Natural killer cell (primary cell): ENCODE measurements around the gene C17orf67. TPM values are rescaled to one million over a fixed set of nuclear protein-coding genes. Genes with fewer than 3 reads are reported as not detected.

Experiments
- ATAC-seq, 3 donors: fragments of 150-1000 bp in 2 of 3; fragments of 200-7000 bp in 1 of 3; cut with Tn5 transposase; 1 replicate in 1 of 3; 2 replicates in 2 of 3; pipeline ENCODE4 v1.10.0; 2021; ENCODE audit warnings: mild to moderate bottlenecking in 2 of 3, moderate library complexity in 2 of 3
- DNase-seq, 2 donors: peaks; one replicate each; pipeline versions ENCODE4 v3.0.0 to v3.0.0-alpha.2; 2013 to 2021; ENCODE audit warnings: mixed read lengths in 1 of 2
- H3K27ac ChIP-seq: one replicate; pipeline ENCODE4 v1.5.1; 2013; ENCODE audit warnings: mild to moderate bottlenecking, low read length
- H3K27me3 ChIP-seq: one replicate; pipeline ENCODE4 v1.6.1; 2013; ENCODE audit warnings: low read length; ENCODE audit not compliant: control insufficient read depth, insufficient read depth
- H3K36me3 ChIP-seq: one replicate; pipeline ENCODE4 v1.6.1; 2013; ENCODE audit warnings: low read length; ENCODE audit not compliant: control insufficient read depth, insufficient read depth
- H3K4me1 ChIP-seq: one replicate; pipeline ENCODE4 v1.6.1; 2013; ENCODE audit warnings: low read length; ENCODE audit not compliant: control insufficient read depth, insufficient read depth
- H3K4me3 ChIP-seq: one replicate; pipeline ENCODE4 v1.5.1; 2013; ENCODE audit warnings: low read length
- H3K9me3 ChIP-seq: one replicate; pipeline ENCODE4 v1.6.1; 2013; ENCODE audit warnings: low read length; ENCODE audit not compliant: control insufficient read depth, insufficient read depth
- H3K27ac Mint-ChIP-seq, 2 donors: one replicate each; pipeline ENCODE4 v1.8.0; 2022; ENCODE audit warnings: mild to moderate bottlenecking in 2 of 2, mixed read lengths in 2 of 2, moderate library complexity in 1 of 2
- H3K27me3 Mint-ChIP-seq, 2 donors: one replicate each; pipeline ENCODE4 v1.8.0; 2022; ENCODE audit warnings: low read depth in 2 of 2, mixed read lengths in 2 of 2
- H3K36me3 Mint-ChIP-seq: one replicate; pipeline ENCODE4 v1.8.0; 2022; ENCODE audit warnings: mixed read lengths
- H3K4me1 Mint-ChIP-seq, 2 donors: one replicate each; pipeline ENCODE4 v1.8.0; 2022; ENCODE audit warnings: mixed read lengths in 2 of 2
- H3K4me3 Mint-ChIP-seq: one replicate; pipeline ENCODE4 v1.8.0; 2022; ENCODE audit warnings: mild to moderate bottlenecking, moderate library complexity, mixed read lengths
- H3K9me3 Mint-ChIP-seq, 2 donors: one replicate each; pipeline ENCODE4 v1.8.0; 2022; ENCODE audit warnings: mixed read lengths in 2 of 2
- CTCF ChIP-seq: fragments of 200-600 bp; IDR thresholded peaks from one replicate; pipeline ENCODE4 v1.8.0; 2022; ENCODE audit warnings: antibody characterized with exemption
- WGBS: methylation state at CpG from one replicate; pipeline ENCODE4 v1.1.7; 2013; ENCODE audit warnings: missing lambda C conversion rate; ENCODE audit not compliant: insufficient coverage; 5-methylcytosine and 5-hydroxymethylcytosine counted together
- intact Hi-C: fragments of 100-400 bp; cut with micrococcal nuclease; formaldehyde crosslinking; loops from one replicate; pipeline ENCODE4 v1.14.2; 2022
- total RNA-seq, 4 donors: library from RNA; stranded (reverse); fragments of 120-200 nt in 1 of 4; gene quantifications; one replicate each; pipeline versions ENCODE4 v1.2.3 to v1.2.4, GENCODE V29; 2013 to 2022

Gene C17orf67
- total RNA-seq, 3 donors from 2014 or later (not counting 1 experiment from before 2014, with no cell fraction given), result 3.4 to 4.8 (median 3.5) TPM

GRCh38 chr17:56786989-56787482 is 46.7 kb downstream of the C17orf67 start:
- H3K4me1 Mint-ChIP-seq, result peaks cover 16 to 17% of the 10 kb centered on the region in 2 donors
- ATAC-seq, result peak; percentile 86 to 95 (median 94)

GRCh38 chr17:56785997-56786680 is 47.6 kb downstream of the C17orf67 start:
- 93% methylated on average over 9 of the region's 9 CpGs for WGBS
- H3K27me3 ChIP-seq, result peaks cover 7% of the 10 kb centered on the region
- Mint-ChIP-seq H3K9me3 (no peaks in the 10 kb centered on the region), H3K27me3 (peaks cover 23 to 24% of the 10 kb centered on the region in 2 donors), H3K4me3 (no peak overlapping the region), H3K36me3 (no peaks in the 10 kb centered on the region), H3K27ac (peak overlapping the region in 1 of 2 donors; percentile 69), H3K4me1 (peaks cover 16% of the 10 kb centered on the region in 2 donors)
- no peak for TF ChIP-seq CTCF
- peaks cover 10% of the 10 kb centered on the region for H3K4me1 ChIP-seq
- ATAC-seq (no peak), DNase-seq (no peak)
- no peak overlapping the region for H3K27ac ChIP-seq
- no peaks in the 10 kb centered on the region for H3K9me3 ChIP-seq
- no peaks in the 10 kb centered on the region for H3K36me3 ChIP-seq
- intact Hi-C loops, result no loop called here
- H3K4me3 ChIP-seq, result no peak overlapping the region

More at GRCh38 chr17:56786989-56787482, 46.7 kb downstream of the C17orf67 start:
- peaks cover 18 to 19% of the 10 kb centered on the region in 2 donors for H3K27me3 Mint-ChIP-seq
- Histone ChIP-seq H3K27ac (no peak overlapping the region), H3K4me1 (peaks cover 10% of the 10 kb centered on the region), H3K27me3 (peaks cover 2% of the 10 kb centered on the region), H3K4me3 (no peak overlapping the region), H3K9me3 (no peaks in the 10 kb centered on the region), H3K36me3 (no peaks in the 10 kb centered on the region)
- 2% methylated on average over 7 of the region's 7 CpGs for WGBS
- peaks cover 0 to under 1% of the 10 kb centered on the region in 2 donors for H3K9me3 Mint-ChIP-seq
- intact Hi-C loops, result no loop called here
- no peak for TF ChIP-seq CTCF
- no peaks in the 10 kb centered on the region for H3K36me3 Mint-ChIP-seq
- H3K27ac Mint-ChIP-seq, result peak overlapping the region; percentile 69 to 80
- peak overlapping the region; percentile 49 for H3K4me3 Mint-ChIP-seq
- DNase-seq, result peak in 1 of 2 donors; percentile 51

GRCh38 chr17:56785405-56785804 is 48.3 kb downstream of the C17orf67 start:
- 75% methylated on average over 5 of the region's 5 CpGs for WGBS
- DNase-seq, result no peak
- H3K36me3 ChIP-seq, result no peaks in the 10 kb centered on the region
- no peak overlapping the region for H3K4me3 ChIP-seq
- H3K27me3 ChIP-seq, result peaks cover 15% of the 10 kb centered on the region
- no peak for ATAC-seq
- Mint-ChIP-seq H3K9me3 (no peaks in the 10 kb centered on the region), H3K36me3 (no peaks in the 10 kb centered on the region), H3K27me3 (peaks cover 25 to 26% of the 10 kb centered on the region in 2 donors), H3K4me1 (peaks cover 19% of the 10 kb centered on the region in 2 donors), H3K4me3 (no peak overlapping the region), H3K27ac (peak overlapping the region in 1 of 2 donors; percentile 67)
- H3K9me3 ChIP-seq, result no peaks in the 10 kb centered on the region
- TF ChIP-seq CTCF, result no peak
- no peak overlapping the region for H3K27ac ChIP-seq
- intact Hi-C loops, result no loop called here
- H3K4me1 ChIP-seq, result peaks cover 12% of the 10 kb centered on the region
